HepG2 (cell line): ENCODE results near the gene UBE2O. TPM values are rescaled to one million over a fixed set of nuclear protein-coding genes. Genes with fewer than 3 reads are reported as not detected.

Source experiments
- HNRNPUL1 ChIP-seq: fragments of 200-400 bp; formaldehyde crosslinking; IDR thresholded peaks from 2 replicates; pipeline ENCODE4 v1.6.1; 2017; ENCODE audit warnings: low read depth, mild to moderate bottlenecking, low read length, moderate library complexity
- IRF2 ChIP-seq: IDR thresholded peaks from 2 replicates; pipeline ENCODE4 v1.6.1; 2018; ENCODE audit warnings: missing genetic modification reagents, missing compliant biosample characterization
- MTF1 ChIP-seq: sonication (generic); formaldehyde crosslinking; IDR thresholded peaks from 2 replicates; pipeline ENCODE4 v1.5.0; 2020; ENCODE audit warnings: missing genetic modification reagents
- NFAT5 ChIP-seq: sonication (generic); formaldehyde crosslinking; IDR thresholded peaks from 2 replicates; pipeline ENCODE4 v1.4.0; 2020; ENCODE audit warnings: missing genetic modification reagents
- NFKB2 ChIP-seq: sonication (generic); formaldehyde crosslinking; IDR thresholded peaks from 2 replicates; pipeline ENCODE4 v1.4.0; 2020; ENCODE audit warnings: missing genetic modification reagents, borderline replicate concordance
- NFYC ChIP-seq: IDR thresholded peaks from 2 replicates; pipeline ENCODE4 v1.6.1; 2016; ENCODE audit warnings: missing genetic modification reagents, missing compliant biosample characterization
- PRMT3 ChIP-seq: sonication (generic); formaldehyde crosslinking; IDR thresholded peaks from 2 replicates; pipeline ENCODE4 v1.8.1; 2022; ENCODE audit warnings: low read depth, mild to moderate bottlenecking, moderate library complexity, missing genetic modification reagents, borderline replicate concordance
- RBM39 ChIP-seq: fragments of 200-400 bp; formaldehyde crosslinking; IDR thresholded peaks from one replicate; pipeline ENCODE4 v1.6.1; 2018; ENCODE audit warnings: antibody characterized with exemption, mild to moderate bottlenecking, low read depth, low read length; ENCODE audit not compliant: poor library complexity, severe bottlenecking
- SATB2 ChIP-seq: sonication (generic); formaldehyde crosslinking; IDR thresholded peaks from 2 replicates; pipeline ENCODE4 v1.5.0; 2020; ENCODE audit warnings: missing genetic modification reagents
- TAF1 ChIP-seq: sonication (generic); formaldehyde crosslinking; IDR thresholded peaks from 2 replicates; pipeline ENCODE4 v1.4.0; 2020; ENCODE audit warnings: missing genetic modification reagents
- ZNF530 ChIP-seq: sonication (generic); formaldehyde crosslinking; IDR thresholded peaks from 2 replicates; pipeline ENCODE4 v1.5.0; 2020; ENCODE audit warnings: low read depth, mild to moderate bottlenecking, missing genetic modification reagents
- ZNF639 ChIP-seq: conservative IDR thresholded peaks from 2 replicates; pipeline ENCODE4 v1.6.1; 2018; ENCODE audit warnings: missing genetic modification reagents
- polyA plus RNA-seq, 8 experiments: library from polyadenylated mRNA; depleted of rRNA in 3 of 8; stranded (reverse) in 7 of 8; unstranded in 1 of 8; fragments of >200 nt; fragmentation: Illumina TruSeq in 4 of 8; extraction: Trizol in 4 of 8; gene quantifications; 2 replicates each; pipeline versions ENCODE4 v1.2.1 to v1.2.3, GENCODE V29; 2011 to 2016; ENCODE audit warnings: low read depth in 4 of 8, missing spikeins in 1 of 8, mixed read lengths in 1 of 8; ENCODE audit not compliant: insufficient read depth in 1 of 8
- total RNA-seq, 5 experiments: library from RNA; depleted of rRNA; stranded (reverse); fragments of >200 nt; fragmentation: Illumina TruSeq; extraction: Trizol; gene quantifications; 2 replicates each; pipeline ENCODE4 v1.2.3, GENCODE V29; 2016; ENCODE audit warnings: low read depth in 1 of 5
- TF ChIP-seq, protein P1 (sequence below): sonication (generic); formaldehyde crosslinking; IDR thresholded peaks from 2 replicates; pipeline ENCODE4 v1.4.0; 2020; ENCODE audit warnings: missing genetic modification reagents, low read depth, mild to moderate bottlenecking, borderline replicate concordance

UBE2O gene
- total and polyA plus RNA-seq, 2 of the 13 experiments (the other 11 are each of a cell fraction or from before 2014, with no cell fraction given) = 21.5 to 23.5 TPM

- peak; percentile 31; the same call in 1 of the 2 replicates for TF ChIP-seq NFAT5 (CRISPR knock-in tag)
- TF ChIP-seq SATB2 (CRISPR knock-in tag) = peak; percentile 90; the same call in 1 of the 2 replicates
- TF ChIP-seq ZNF530 = 0 out of 2 replicates have a peak, but pooled peaks have one; percentile 52
- TF ChIP-seq NFYC (CRISPR knock-in tag) = 0 out of 2 replicates have a peak, but pooled peaks have one; percentile 35
- TF ChIP-seq IRF2 = peak; percentile 93
- peak; percentile 73 for TF ChIP-seq MTF1 (CRISPR knock-in tag)
- TF ChIP-seq RBM39 = peak; percentile 58
- no peak for TF ChIP-seq HNRNPUL1
- TF ChIP-seq PRMT3 (CRISPR knock-in tag) = peak; percentile 62; the same call in 1 of the 2 replicates
- TF ChIP-seq NFKB2 (CRISPR knock-in tag) = peak; percentile 94; the same call in 1 of the 2 replicates
- TF ChIP-seq TAF1 (CRISPR knock-in tag) = peak; percentile 99
- TF ChIP-seq ZNF639 = peak; percentile 89
- TF ChIP-seq, protein P1, sequence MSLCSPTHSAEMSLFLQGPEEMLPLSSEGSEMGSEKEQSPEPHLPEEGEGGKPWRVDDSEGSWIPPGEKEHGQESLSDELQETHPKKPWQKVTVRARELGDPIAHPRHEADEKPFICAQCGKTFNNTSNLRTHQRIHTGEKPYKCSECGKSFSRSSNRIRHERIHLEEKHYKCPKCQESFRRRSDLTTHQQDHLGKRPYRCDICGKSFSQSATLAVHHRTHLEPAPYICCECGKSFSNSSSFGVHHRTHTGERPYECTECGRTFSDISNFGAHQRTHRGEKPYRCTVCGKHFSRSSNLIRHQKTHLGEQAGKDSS (CRISPR knock-in tag) = peak; percentile 80; the same call in 1 of the 2 replicates
Observed at GRCh38 chr17:76353599-76354316, 99.2 kb downstream of the UBE2O start, which contains the start of gene PRPSAP1 (continued).
